KG1 (cell line): ENCODE data around the gene ENTR1.

Source experiments
- DNase-seq: peaks from one replicate; lab custom pipeline; 2025; lab: John Stamatoyannopoulos, UW

The ENTR1 gene

GRCh38 chr9:136376457-136376856, 34.0 kb downstream of the ENTR1 start:
- no peak for DNase-seq

- DNase-seq = no peak
Observed at GRCh38 chr9:136375096-136375495, 35.3 kb downstream of the ENTR1 start.

- DNase-seq = no peak
Observed at GRCh38 chr9:136374183-136374575, 36.2 kb downstream of the ENTR1 start.

- no peak for DNase-seq
Observed at GRCh38 chr9:136373300-136374182, 36.9 kb downstream of the ENTR1 start, which contains the start of gene CARD9. TSS of gene CARD9 (minus strand) at chr9:136373669. CDS start at chr9:136372078, 1,591 bp downstream.

GRCh38 chr9:136372561-136373299, 37.7 kb downstream of the ENTR1 start:
- peak; percentile 8 for DNase-seq

- no peak for DNase-seq
Observed at GRCh38 chr9:136372006-136372405, 38.4 kb downstream of the ENTR1 start.

- DNase-seq = no peak
Observed at GRCh38 chr9:136371533-136371880, 38.9 kb downstream of the ENTR1 start.

GRCh38 chr9:136370687-136371532, 39.5 kb downstream of the ENTR1 start:
- no peak for DNase-seq

GRCh38 chr9:136370037-136370436, 40.4 kb downstream of the ENTR1 start:
- no peak for DNase-seq

- DNase-seq = no peak
Observed at GRCh38 chr9:136368190-136368589, 42.2 kb downstream of the ENTR1 start.

- no peak for DNase-seq
Observed at GRCh38 chr9:136367296-136368145, 42.9 kb downstream of the ENTR1 start.

- no peak for DNase-seq
Observed at GRCh38 chr9:136366826-136367225, 43.6 kb downstream of the ENTR1 start.

GRCh38 chr9:136365775-136366222, 44.6 kb downstream of the ENTR1 start:
- DNase-seq = no peak

- no peak for DNase-seq
Observed at GRCh38 chr9:136364942-136365774, 45.3 kb downstream of the ENTR1 start.

GRCh38 chr9:136363949-136364748, 46.3 kb downstream of the ENTR1 start:
- DNase-seq = no peak

- DNase-seq = peak; percentile 66
Observed at GRCh38 chr9:136363106-136363948, 47.1 kb downstream of the ENTR1 start, which contains the start of gene DNLZ. TSS of gene DNLZ (minus strand) at chr9:136363744. CDS start at chr9:136363714, 30 bp downstream.

GRCh38 chr9:136362450-136362784, 48.0 kb downstream of the ENTR1 start:
- no peak for DNase-seq

- no peak for DNase-seq
Observed at GRCh38 chr9:136361754-136362449, 48.5 kb downstream of the ENTR1 start.
